Upper lobe of left lung (tissue), 6 donors: ENCODE results near the gene RARB. TPM values are rescaled to one million over a fixed set of nuclear protein-coding genes. Genes with fewer than 3 reads are reported as not detected.

Experiments
- ATAC-seq, 2 donors: fragments of 200-7000 bp; cut with Tn5 transposase; one replicate each; pipeline ENCODE4 v1.9.1; 2022; ENCODE audit warnings: mild to moderate bottlenecking in 2 of 2, moderate library complexity in 2 of 2; ENCODE audit not compliant: low FRiP score in 2 of 2
- DNase-seq, 2 donors: peaks; one replicate each; pipeline ENCODE4 v3.0.0-alpha.2; 2019 to 2020
- H3K27ac ChIP-seq, 4 donors: fragments of 200-600 bp; sonication (generic); one replicate each; pipeline ENCODE4 v1.5.1; 2016 to 2019
- H3K27me3 ChIP-seq, 4 donors: fragments of 200-600 bp; sonication (generic); one replicate each; pipeline ENCODE4 v1.5.1; 2017 to 2019
- H3K36me3 ChIP-seq, 4 donors: fragments of 200-600 bp; sonication (generic); one replicate each; pipeline ENCODE4 v1.5.1; 2016 to 2019
- H3K4me1 ChIP-seq, 4 donors: fragments of 200-600 bp; sonication (generic); one replicate each; pipeline ENCODE4 v1.5.1; 2018 to 2019
- H3K4me3 ChIP-seq, 4 donors: fragments of 200-600 bp; sonication (generic); one replicate each; pipeline ENCODE4 v1.5.1; 2017 to 2019; ENCODE audit warnings: mild to moderate bottlenecking in 2 of 4, moderate library complexity in 1 of 4
- H3K9me3 ChIP-seq, 4 donors: fragments of 200-600 bp; sonication (generic); one replicate each; pipeline ENCODE4 v1.5.1; 2018 to 2019
- EP300 ChIP-seq, 4 donors: sonication (generic); formaldehyde crosslinking; IDR thresholded peaks; one replicate each; pipeline ENCODE4 v1.5.1; 2017; ENCODE audit warnings: antibody characterized with exemption in 4 of 4, control low read depth in 2 of 4
- POLR2A ChIP-seq, 4 donors: fragments of 450-650 bp; IDR thresholded peaks; one replicate each; pipeline ENCODE4 v1.5.1; 2016 to 2017; ENCODE audit warnings: antibody characterized with exemption in 4 of 4, mild to moderate bottlenecking in 2 of 4
- POLR2AphosphoS5 ChIP-seq, 2 donors: sonication (generic); formaldehyde crosslinking; IDR thresholded peaks; one replicate each; pipeline ENCODE4 v1.5.1; 2017; ENCODE audit warnings: antibody characterized with exemption in 2 of 2
- WGBS, 2 donors: methylation state at CpG; one replicate each; pipeline ENCODE4 v1.1.5; 2017 to 2018; 5-methylcytosine and 5-hydroxymethylcytosine counted together
- total RNA-seq, 6 donors: library from RNA; depleted of rRNA in 4 of 6; stranded (reverse); fragments of >200 nt in 4 of 6; gene quantifications; one replicate each; pipeline versions ENCODE4 v1.1.0 to v1.2.1, GENCODE V29; 2016 to 2021
- TF ChIP-seq, protein P1 (sequence below), 6 experiments: fragments of 450-650 bp in 4 of 6; fragments of 200-600 bp in 2 of 6; sonication (generic) in 2 of 6; IDR thresholded peaks; one replicate each; pipeline ENCODE4 v1.5.1; 2016 to 2019; ENCODE audit warnings: antibody characterized with exemption in 6 of 6
- donor health status: DM: no; HTN: no; CAD: no; lungs with moderate emphysema.
- donor health status: DM: no; HTN: yes; CAD: no; lungs with severe emphysema.

RARB gene
- total RNA-seq, 6 donors from 2014 or later = 3.9 to 15.4 (median 6.4) TPM

DNA sequence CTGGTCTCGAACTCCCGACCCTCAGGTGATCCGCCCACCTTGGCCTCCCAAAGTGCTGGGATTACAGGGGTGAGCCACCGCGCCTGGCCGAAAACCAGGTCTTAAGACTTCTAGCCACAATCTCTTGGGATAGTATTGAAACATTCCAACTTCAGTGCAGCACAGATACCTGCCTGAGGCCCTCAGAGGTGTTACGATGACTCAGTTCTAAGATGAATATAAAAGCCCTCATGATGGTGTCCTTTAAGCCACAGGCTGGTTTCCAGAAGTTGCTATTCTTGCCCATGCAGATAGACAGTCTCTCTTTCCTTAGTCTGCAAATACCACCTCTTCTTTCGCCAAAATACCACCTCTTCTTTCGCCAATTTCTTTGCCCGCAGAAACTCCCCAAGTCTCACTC lies 69.0 kb downstream of the RARB start:
- Histone ChIP-seq H3K27ac (no peak overlapping the region), H3K9me3 (peaks cover 7 to 28% (median 16%) of the 10 kb centered on the region in 4 donors), H3K4me3 (no peak overlapping the region), H3K4me1 (no peaks in the 10 kb centered on the region), H3K36me3 (no peaks in the 10 kb centered on the region), H3K27me3 (no peaks in the 10 kb centered on the region)
- 93 to 97% methylated on average over 10 of the region's 10 CpGs for WGBS, 2 donors
- ATAC-seq = no peak
- no peak for TF ChIP-seq POLR2A (IDR thresholded peaks at IDR 0.05)
- TF ChIP-seq EP300 (IDR thresholded peaks at IDR 0.05) = no peak
- TF ChIP-seq POLR2AphosphoS5 (IDR thresholded peaks at IDR 0.05) = no peak
- TF ChIP-seq, protein P1, sequence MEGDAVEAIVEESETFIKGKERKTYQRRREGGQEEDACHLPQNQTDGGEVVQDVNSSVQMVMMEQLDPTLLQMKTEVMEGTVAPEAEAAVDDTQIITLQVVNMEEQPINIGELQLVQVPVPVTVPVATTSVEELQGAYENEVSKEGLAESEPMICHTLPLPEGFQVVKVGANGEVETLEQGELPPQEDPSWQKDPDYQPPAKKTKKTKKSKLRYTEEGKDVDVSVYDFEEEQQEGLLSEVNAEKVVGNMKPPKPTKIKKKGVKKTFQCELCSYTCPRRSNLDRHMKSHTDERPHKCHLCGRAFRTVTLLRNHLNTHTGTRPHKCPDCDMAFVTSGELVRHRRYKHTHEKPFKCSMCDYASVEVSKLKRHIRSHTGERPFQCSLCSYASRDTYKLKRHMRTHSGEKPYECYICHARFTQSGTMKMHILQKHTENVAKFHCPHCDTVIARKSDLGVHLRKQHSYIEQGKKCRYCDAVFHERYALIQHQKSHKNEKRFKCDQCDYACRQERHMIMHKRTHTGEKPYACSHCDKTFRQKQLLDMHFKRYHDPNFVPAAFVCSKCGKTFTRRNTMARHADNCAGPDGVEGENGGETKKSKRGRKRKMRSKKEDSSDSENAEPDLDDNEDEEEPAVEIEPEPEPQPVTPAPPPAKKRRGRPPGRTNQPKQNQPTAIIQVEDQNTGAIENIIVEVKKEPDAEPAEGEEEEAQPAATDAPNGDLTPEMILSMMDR (IDR thresholded peaks at IDR 0.05) = no peak
- no peak for DNase-seq

DNA sequence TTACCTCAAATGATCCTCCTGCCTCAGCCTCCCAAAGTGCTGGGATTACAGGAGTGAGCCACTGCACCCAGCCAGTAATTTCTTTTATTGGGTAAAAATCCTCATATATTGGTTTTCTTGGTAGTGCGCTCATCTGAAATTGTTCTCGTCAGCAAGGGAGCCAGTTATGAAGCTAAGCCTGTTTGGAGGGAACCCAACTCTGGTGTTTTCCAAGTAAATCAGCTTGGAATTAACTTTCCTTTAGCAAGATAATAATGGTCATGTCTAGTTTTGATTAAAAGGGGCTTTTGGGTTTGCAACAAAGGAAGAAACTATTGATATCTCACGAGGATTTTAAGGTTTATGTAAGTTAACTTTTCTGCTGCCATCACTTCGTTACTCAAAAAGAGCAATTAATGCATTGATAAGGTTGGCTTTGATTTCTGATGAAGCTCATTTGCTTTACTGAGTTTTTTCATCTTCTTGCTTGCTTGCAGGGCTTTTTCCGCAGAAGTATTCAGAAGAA lies 72.7 kb downstream of the RARB start:
- DNase-seq (no peak), ATAC-seq (no peak)
- Histone ChIP-seq H3K36me3 (peaks cover 0 to 4% (median 0%) of the 10 kb centered on the region in 4 donors), H3K4me3 (no peak overlapping the region), H3K4me1 (no peaks in the 10 kb centered on the region), H3K27ac (no peak overlapping the region), H3K27me3 (no peaks in the 10 kb centered on the region), H3K9me3 (peaks cover 0 to 3% (median 0%) of the 10 kb centered on the region in 4 donors)
- TF ChIP-seq, protein P1 (IDR thresholded peaks at IDR 0.05) = no peak
- TF ChIP-seq POLR2AphosphoS5 (IDR thresholded peaks at IDR 0.05) (no peak), EP300 (IDR thresholded peaks at IDR 0.05) (no peak), POLR2A (IDR thresholded peaks at IDR 0.05) (no peak)
- 69 to 70% methylated on average over 5 of the region's 5 CpGs for WGBS, 2 donors

DNA sequence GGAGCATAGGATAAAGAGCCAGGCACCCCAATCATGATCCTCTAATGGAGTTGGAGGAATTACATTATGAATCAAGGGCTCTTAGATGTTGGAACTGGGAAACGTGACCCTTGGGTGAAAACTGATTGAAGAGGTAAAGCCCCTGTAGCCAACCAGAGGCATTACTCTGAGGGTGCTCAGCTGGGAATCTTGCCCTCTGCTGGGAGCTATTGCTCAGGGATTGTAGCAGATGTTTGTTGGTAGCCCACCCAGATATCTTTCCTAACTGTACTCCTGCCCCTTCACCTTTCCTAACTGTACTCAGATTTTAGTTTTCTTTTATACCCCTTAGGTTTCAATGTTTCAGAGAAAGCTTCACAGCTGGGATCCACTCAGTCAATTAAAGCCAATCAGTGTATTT lies 74.2 kb downstream of the RARB start:
- no peaks in the 10 kb centered on the region for H3K27me3 ChIP-seq
- ATAC-seq = no peak
- TF ChIP-seq POLR2AphosphoS5 (IDR thresholded peaks at IDR 0.05) = no peak
- no peak for TF ChIP-seq EP300 (IDR thresholded peaks at IDR 0.05)
- TF ChIP-seq POLR2A (IDR thresholded peaks at IDR 0.05) = no peak
- TF ChIP-seq, protein P1 (IDR thresholded peaks at IDR 0.05) = no peak
- DNase-seq = no peak
- 81 to 90% methylated on average over 1 of the region's 1 CpG for WGBS, 2 donors
- H3K36me3 ChIP-seq = peaks cover 0 to 4% (median 0%) of the 10 kb centered on the region in 4 donors
- H3K4me3 ChIP-seq = no peak overlapping the region
- no peak overlapping the region for H3K27ac ChIP-seq
- no peaks in the 10 kb centered on the region for H3K9me3 ChIP-seq
- no peaks in the 10 kb centered on the region for H3K4me1 ChIP-seq

DNA sequence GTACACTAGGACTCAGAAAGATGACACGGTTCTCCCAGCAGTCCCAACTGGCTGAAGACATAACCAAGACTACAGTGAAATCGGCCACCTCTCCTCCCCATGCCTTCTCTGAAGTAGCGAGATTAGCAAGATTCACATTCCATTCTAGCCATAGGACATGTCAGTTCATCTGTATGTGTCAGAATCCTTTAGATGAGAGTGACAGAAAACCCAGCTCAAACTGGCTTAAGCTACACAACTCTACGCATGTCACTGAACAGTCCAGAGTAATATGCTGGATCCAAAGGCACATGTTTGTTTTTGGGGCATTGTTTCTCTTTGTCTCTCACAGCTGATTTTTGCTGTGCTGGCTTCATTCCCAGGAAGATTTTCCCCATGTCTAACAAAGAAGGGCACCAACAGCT lies 75.8 kb downstream of the RARB start:
- H3K27me3 ChIP-seq = no peaks in the 10 kb centered on the region
- H3K4me3 ChIP-seq = no peak overlapping the region
- H3K27ac ChIP-seq = peak overlapping the region in 1 of 4 donors; percentile 11
- WGBS, 2 donors = 91 to 92% methylated on average over 4 of the region's 4 CpGs
- H3K9me3 ChIP-seq = no peaks in the 10 kb centered on the region
- DNase-seq (no peak), ATAC-seq (no peak)
- peaks cover 0 to 4% (median 0%) of the 10 kb centered on the region in 4 donors for H3K36me3 ChIP-seq
- H3K4me1 ChIP-seq = no peaks in the 10 kb centered on the region
- TF ChIP-seq POLR2A (IDR thresholded peaks at IDR 0.05) (no peak), EP300 (IDR thresholded peaks at IDR 0.05) (no peak), POLR2AphosphoS5 (IDR thresholded peaks at IDR 0.05) (no peak)
- TF ChIP-seq, protein P1 (IDR thresholded peaks at IDR 0.05) = no peak

DNA sequence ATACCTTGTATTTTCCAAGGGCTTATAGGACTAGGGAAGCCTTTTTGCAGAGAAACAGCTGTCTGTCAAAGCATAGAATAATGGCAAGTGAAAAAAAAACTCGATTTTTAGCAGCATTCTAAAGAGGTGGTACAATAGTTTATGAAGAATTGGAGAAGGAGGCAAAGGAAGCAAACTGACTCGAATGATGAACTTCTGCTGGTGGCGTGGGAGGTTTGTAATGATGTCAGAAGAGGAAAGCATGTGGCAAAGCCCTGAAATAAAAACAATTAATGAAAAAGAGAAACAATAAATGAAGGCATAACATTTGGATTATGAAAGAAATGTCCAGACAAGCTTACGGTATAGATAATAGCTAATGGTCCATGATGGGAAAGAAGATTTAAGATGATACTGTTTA lies 77.5 kb downstream of the RARB start:
- peaks cover 0 to 4% (median 0%) of the 10 kb centered on the region in 4 donors for H3K36me3 ChIP-seq
- ATAC-seq (no peak), DNase-seq (no peak)
- WGBS, 2 donors = 86 to 90% methylated on average over 4 of the region's 4 CpGs
- peaks cover 0 to 6% (median 2%) of the 10 kb centered on the region in 4 donors for H3K4me1 ChIP-seq
- H3K4me3 ChIP-seq = no peak overlapping the region
- TF ChIP-seq EP300 (IDR thresholded peaks at IDR 0.05) (no peak), POLR2AphosphoS5 (IDR thresholded peaks at IDR 0.05) (no peak), POLR2A (IDR thresholded peaks at IDR 0.05) (no peak)
- TF ChIP-seq, protein P1 (IDR thresholded peaks at IDR 0.05) = no peak
- no peak overlapping the region for H3K27ac ChIP-seq
- H3K27me3 ChIP-seq = no peaks in the 10 kb centered on the region
- H3K9me3 ChIP-seq = no peaks in the 10 kb centered on the region
